HUES64 (cell line): ENCODE measurements around the gene STXBP1. TPM values are rescaled to one million over a fixed set of nuclear protein-coding genes. Genes with fewer than 3 reads are reported as not detected.

Source experiments
- H3K27ac ChIP-seq: 2 replicates; pipeline ENCODE4 v1.7.0; 2013; ENCODE audit warnings: low read depth, low read length, inconsistent platforms
- H3K27me3 ChIP-seq: 2 replicates; pipeline ENCODE4 v1.6.1; 2013; ENCODE audit warnings: mild to moderate bottlenecking, low read length; ENCODE audit not compliant: insufficient read depth
- H3K36me3 ChIP-seq: 2 replicates; pipeline ENCODE4 v1.6.1; 2013; ENCODE audit warnings: mild to moderate bottlenecking, low read length; ENCODE audit not compliant: insufficient read depth
- H3K4me1 ChIP-seq: 2 replicates; pipeline ENCODE4 v1.6.1; 2013; ENCODE audit warnings: mild to moderate bottlenecking, low read length, moderate library complexity; ENCODE audit not compliant: insufficient read depth
- H3K4me3 ChIP-seq: 2 replicates; pipeline ENCODE4 v1.5.1; 2013; ENCODE audit warnings: mild to moderate bottlenecking, low read length, moderate library complexity
- H3K9ac ChIP-seq: 2 replicates; pipeline ENCODE4 v1.6.1; 2013; ENCODE audit warnings: mild to moderate bottlenecking, low read depth, low read length
- H3K9me3 ChIP-seq: 2 replicates; pipeline ENCODE4 v1.6.1; 2013; ENCODE audit warnings: low read depth, low read length; ENCODE audit not compliant: insufficient read depth
- WGBS: fragments of 150-250, 120-280 bp; methylation state at CpG from one replicate; pipeline ENCODE4 v1.1.7; 2013; ENCODE audit warnings: missing lambda C conversion rate; 5-methylcytosine and 5-hydroxymethylcytosine counted together
- polyA plus RNA-seq, 2 experiments: library from polyadenylated mRNA; stranded (reverse); fragments of 50-300 nt; gene quantifications; one replicate each; pipeline ENCODE4 v1.2.3, GENCODE V29; 2013

STXBP1 gene
- polyA plus RNA-seq (2013, experiment 1 of 2): 20.6 TPM
- 29.7 TPM for polyA plus RNA-seq (2013, experiment 2 of 2)

DNA sequence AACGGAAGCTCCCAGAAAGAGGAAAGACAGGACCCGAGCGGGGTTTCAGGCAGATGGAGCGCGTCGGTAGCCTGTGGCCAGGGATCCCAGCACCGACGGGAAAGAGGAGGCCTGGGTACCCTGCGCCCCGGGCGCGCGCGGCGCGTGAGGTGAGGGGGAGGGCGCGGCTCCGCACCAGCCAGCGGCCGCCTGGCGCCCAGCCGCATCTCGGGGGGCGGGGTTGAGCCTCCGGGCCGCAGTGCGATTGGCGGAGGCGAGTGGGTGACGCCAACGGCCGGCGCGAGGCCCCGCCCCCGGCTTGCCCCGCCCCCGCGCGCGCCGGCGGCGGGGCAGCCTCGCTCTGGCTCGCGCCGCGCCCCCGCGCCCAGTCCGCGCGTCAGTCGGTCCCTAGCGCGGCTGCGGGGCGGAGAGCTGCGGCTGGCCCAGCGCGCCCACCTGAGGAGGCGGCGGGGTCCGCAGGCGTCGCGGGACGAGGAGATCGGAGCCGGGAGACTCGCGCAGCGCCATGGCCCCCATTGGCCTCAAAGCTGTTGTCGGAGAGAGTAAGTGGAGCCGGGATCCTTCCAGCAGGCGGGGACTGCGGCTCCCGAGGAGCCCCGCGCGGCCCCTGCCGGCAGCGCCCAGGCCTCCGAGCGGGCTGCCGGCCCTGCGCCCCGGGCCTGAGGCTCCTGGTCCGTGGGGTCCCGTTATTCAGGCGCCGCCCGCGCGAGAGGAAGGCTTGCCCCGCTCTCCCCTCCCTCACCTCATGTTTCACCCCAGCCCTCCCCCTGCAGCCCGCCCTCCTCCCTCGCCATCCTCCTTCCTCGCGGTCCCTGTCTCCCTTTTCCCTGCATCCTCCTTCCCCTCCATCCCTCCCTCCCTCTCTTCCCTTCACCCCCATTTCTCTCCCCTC is at the start of gene STXBP1:
Gene STXBP1, plus strand, starts transcription at position 379 of the 892 bp plus-strand sequence. Its CDS starts 127 bp downstream, at position 506.
- no peaks in the 10 kb centered on the region for H3K36me3 ChIP-seq
- H3K9ac ChIP-seq: peak within 1 kb of the TSS; percentile 68
- H3K9me3 ChIP-seq: no peaks in the 10 kb centered on the region
- H3K27me3 ChIP-seq: peaks cover 45% of the 10 kb centered on the region
- peak within 1 kb of the TSS; percentile 92 for H3K4me3 ChIP-seq
- H3K27ac ChIP-seq: no peak within 1 kb of the TSS
- H3K4me1 ChIP-seq: peaks cover 20% of the 10 kb centered on the region
- WGBS: under 1% methylated on average over 102 of the region's 102 CpGs

DNA sequence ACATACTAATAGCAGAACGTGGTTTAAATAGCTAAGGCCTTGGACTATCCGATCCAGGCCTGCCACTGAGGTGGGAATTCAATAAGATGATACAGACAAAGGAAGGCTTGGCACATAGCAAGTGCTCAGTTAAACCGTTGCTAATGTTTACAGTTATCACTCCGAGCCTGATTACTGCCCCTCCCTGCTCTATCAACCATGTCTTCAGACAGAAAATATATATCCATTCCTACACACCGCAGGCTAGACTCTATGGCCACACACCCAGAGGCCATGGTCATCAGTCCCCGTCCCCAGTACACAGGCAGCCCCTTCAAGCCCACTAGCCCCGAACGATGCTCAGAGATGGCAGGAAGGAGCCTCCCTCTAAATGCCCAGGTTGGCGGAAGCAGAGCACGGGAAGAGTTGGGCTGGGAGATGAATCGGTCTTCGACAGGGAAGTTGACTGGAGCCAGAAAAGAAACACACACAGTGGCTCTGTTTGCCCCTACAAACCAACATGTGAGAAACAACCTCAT is 49.7 kb upstream of the STXBP1 start:
- Histone ChIP-seq H3K9ac (no peak overlapping the region), H3K27me3 (no peaks in the 10 kb centered on the region), H3K36me3 (peaks cover 12% of the 10 kb centered on the region; the same call in 1 of the 2 replicates), H3K4me3 (no peak overlapping the region), H3K9me3 (no peaks in the 10 kb centered on the region), H3K4me1 (peaks cover 45% of the 10 kb centered on the region), H3K27ac (0 out of 2 replicates have a peak overlapping the region, but pooled peaks have one; percentile 8)
- WGBS: 81% methylated on average over 12 of the region's 12 CpGs

DNA sequence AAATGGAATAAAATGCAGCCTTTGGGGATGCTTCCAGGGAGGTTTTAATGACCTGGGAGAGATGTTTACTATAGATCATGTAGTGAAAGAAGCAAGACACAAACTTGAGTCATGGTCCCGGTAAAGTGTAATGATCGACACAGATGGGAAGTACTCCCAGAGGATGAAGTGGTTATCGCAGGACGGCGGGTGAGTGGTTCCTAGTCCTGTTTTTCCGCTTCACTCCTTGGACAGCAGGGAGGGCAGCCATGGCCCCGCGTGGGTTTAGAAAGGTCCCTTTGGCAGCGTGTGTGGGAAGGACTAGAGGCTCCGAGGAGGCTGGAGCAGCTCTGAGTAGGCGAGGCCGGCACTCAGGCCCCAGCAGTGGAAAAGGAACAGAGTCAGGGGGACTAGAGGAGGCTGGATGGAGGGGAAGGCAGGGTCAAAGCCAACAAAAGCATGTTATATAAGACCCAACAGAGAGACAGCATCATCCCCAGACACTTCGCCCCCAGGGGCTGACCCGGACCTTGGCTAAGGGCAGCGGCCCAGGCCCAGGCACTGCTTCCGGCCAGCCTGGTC is 49.2 kb upstream of the STXBP1 start:
- no peak overlapping the region for H3K27ac ChIP-seq

DNA sequence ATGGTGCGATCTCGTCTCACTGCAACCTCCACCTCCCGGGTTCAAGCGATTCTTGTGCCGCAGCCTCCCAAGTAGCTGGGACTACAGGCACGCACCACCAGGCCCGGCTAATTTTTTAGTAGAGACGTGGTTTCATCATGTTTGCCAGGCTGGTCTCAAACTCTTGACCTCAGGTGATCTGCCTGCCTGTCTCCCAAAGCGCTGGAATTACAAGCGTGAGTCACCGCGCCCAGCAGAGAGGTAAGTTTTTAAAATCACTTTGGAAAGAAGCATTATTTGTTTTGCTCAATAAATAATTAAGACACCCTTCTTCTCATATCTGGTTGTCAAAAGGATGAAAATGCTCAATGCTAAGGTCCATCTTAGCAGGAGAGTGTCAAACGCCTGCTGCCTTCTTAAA is 48.5 kb upstream of the STXBP1 start:
- no peaks in the 10 kb centered on the region for H3K27me3 ChIP-seq
- WGBS: 96% methylated on average over 13 of the region's 13 CpGs
- no peak overlapping the region for H3K9ac ChIP-seq
- H3K4me3 ChIP-seq: no peak overlapping the region
- no peak overlapping the region for H3K27ac ChIP-seq
- H3K4me1 ChIP-seq: peaks cover 37% of the 10 kb centered on the region
- H3K36me3 ChIP-seq: peaks cover 12% of the 10 kb centered on the region; the same call in 1 of the 2 replicates
- no peaks in the 10 kb centered on the region for H3K9me3 ChIP-seq

More for the DNA sequence above, 49.2 kb upstream of the STXBP1 start:
- no peak overlapping the region for H3K9ac ChIP-seq
- H3K9me3 ChIP-seq: no peaks in the 10 kb centered on the region
- 84% methylated on average over 16 of the region's 16 CpGs for WGBS
- peaks cover 12% of the 10 kb centered on the region; the same call in 1 of the 2 replicates for H3K36me3 ChIP-seq
- H3K4me3 ChIP-seq: no peak overlapping the region
- no peaks in the 10 kb centered on the region for H3K27me3 ChIP-seq
- H3K4me1 ChIP-seq: peaks cover 44% of the 10 kb centered on the region

DNA sequence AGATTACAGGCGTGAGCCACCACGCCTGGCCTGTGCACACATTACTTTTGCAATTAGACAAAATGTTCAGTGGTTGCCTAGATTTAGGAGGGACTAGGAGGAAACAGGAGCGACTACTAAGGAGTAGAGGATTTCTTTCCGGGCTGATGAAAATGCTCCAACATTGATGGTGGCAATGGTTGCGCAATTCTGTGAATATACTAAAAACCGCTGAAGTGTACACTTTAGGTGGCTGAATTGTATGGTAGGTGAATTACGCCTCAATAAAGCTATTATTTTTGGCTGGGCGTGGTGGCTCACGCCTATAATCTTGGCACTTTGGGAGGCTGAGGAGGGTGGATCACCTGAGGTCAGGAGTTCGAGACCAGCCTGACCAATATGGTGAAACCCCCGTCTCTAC is 46.8 kb upstream of the STXBP1 start:
- 93% methylated on average over 11 of the region's 11 CpGs for WGBS
- peaks cover 12% of the 10 kb centered on the region; the same call in 1 of the 2 replicates for H3K36me3 ChIP-seq
- H3K4me3 ChIP-seq: no peak overlapping the region
- H3K27me3 ChIP-seq: 0 out of 2 replicates have a peak, but pooled peaks cover 2% of the 10 kb centered on the region
- no peak overlapping the region for H3K9ac ChIP-seq
- no peak overlapping the region for H3K27ac ChIP-seq
- peaks cover 42% of the 10 kb centered on the region for H3K4me1 ChIP-seq
- no peaks in the 10 kb centered on the region for H3K9me3 ChIP-seq

DNA sequence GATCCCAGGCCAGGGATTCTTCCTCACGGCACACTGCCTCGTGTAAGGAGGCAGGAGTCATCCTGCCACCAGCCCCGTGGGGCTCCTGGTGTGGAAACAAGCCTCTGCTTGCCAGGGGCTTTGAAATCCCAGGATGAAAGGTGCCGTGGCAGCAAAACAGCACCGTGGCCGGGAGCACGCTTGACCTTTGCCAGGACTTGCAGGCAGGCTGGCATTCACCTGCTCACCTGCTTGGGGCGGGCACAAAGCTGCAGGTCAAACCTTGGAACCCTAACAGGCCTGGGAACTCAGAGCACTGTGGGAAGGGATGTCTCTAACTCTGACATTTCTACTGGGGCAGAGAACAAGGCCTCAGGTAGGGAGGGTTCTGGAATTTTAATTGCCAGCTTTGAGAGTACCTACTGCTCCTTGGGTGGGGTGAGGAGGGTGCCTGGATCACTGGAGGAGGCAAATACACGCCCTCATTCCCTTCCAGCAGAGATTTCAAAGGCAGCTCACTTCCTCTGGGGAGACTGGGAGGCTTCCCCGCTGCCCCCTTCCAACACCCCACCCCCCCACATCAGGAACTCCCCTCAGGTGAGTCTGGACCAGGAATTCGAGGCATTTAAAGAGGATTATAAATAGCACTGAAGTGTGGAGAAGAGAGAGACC is 45.6 kb upstream of the STXBP1 start:
- 74% methylated on average over 10 of the region's 11 CpGs for WGBS
- H3K4me3 ChIP-seq: peak overlapping the region; percentile 73; the same call in 1 of the 2 replicates
- no peak overlapping the region for H3K9ac ChIP-seq
- peaks cover 41% of the 10 kb centered on the region for H3K4me1 ChIP-seq
- H3K27me3 ChIP-seq: peaks cover 8% of the 10 kb centered on the region; the same call in 1 of the 2 replicates
- peaks cover 9% of the 10 kb centered on the region; the same call in 1 of the 2 replicates for H3K36me3 ChIP-seq
- H3K9me3 ChIP-seq: no peaks in the 10 kb centered on the region
- H3K27ac ChIP-seq: 0 out of 2 replicates have a peak overlapping the region, but pooled peaks have one; percentile 59

DNA sequence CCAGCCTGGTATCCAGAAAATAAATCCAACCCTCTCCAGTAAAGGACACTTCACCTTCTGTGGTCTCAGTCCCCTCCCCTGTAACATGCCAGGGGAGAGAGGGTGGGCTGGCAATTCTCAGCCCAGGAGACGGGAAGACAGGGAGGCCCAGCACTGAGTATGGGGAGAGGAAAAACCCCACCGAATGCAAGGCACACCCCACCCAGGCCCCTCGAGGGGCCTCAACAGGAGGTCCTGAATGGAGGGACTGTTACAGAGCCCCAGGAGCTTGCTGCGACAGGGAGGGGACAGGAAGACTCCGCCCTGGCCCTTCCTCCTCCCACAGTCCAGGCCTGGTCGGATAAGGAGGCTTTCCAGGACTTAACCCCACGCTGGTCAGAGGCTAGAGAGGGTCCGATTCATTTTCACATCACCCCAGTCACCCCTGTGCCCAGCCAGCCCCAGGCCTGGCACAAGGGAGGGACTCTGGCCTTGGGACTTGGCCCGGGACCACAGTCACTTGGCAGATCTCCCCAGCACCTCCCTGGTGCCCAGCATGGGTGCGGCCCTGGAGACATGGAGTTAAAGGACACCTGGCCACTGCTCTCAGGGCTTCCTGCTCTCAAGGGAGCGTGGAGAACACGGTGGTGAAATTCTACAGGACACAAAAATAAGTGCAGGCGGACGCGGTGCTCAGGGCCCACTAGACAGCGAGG is 44.9 kb upstream of the STXBP1 start:
- H3K4me3 ChIP-seq: peak overlapping the region; percentile 73
- H3K27ac ChIP-seq: peak overlapping the region; percentile 59; the same call in 1 of the 2 replicates
- H3K9ac ChIP-seq: peak overlapping the region; percentile 59
- no peaks in the 10 kb centered on the region for H3K9me3 ChIP-seq
- WGBS: 27% methylated on average over 16 of the region's 16 CpGs
- H3K27me3 ChIP-seq: peaks cover 8% of the 10 kb centered on the region; the same call in 1 of the 2 replicates
- peaks cover 34% of the 10 kb centered on the region for H3K4me1 ChIP-seq
- peaks cover 9% of the 10 kb centered on the region; the same call in 1 of the 2 replicates for H3K36me3 ChIP-seq

DNA sequence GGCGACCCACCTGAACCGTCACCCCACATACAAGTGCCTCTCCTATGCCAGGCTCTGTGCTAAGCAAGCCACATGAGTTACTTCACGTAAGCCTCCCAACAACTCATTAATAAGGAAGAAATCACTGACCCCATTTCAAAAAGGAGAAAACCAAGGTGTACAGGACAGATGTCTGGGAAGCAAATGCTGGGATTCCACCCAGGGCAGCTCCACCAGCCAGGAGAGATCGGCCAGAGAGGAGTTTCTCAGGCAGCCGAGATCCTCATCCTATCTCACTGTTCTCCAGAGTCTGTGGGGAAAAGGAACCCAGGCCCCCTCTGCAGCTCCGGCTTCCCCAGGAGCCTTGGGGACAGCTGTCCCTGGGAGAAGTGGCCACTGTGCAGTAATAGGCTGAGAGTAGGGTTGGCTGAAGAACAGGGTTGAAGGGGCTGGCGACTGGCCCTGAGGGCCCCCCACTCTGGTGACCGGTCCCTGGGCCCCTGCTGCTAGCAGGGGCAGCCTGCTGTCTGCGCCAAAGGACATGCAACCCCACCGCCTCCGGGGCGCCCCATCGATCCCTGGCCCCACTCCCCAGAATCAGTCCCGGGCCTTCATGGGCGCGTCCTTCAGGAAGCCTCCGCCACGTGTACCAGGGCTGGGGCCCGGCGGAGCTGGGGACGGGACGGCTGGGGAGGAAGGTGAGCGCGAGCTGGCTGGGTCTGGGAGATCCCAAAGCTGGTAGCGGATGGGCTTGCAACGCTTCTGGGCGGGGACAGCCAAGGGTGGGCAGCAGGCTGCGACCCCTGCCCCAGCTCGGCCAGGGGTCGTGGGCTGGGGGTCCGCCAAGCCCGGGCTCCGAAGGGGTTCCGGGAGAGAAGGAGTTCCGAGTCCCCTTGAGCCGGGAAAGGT is 44.1 kb upstream of the STXBP1 start:
- Histone ChIP-seq H3K4me3 (peak overlapping the region; percentile 73), H3K27me3 (peaks cover 8% of the 10 kb centered on the region; the same call in 1 of the 2 replicates), H3K4me1 (peaks cover 27% of the 10 kb centered on the region), H3K9ac (peak overlapping the region; percentile 59), H3K9me3 (no peaks in the 10 kb centered on the region), H3K27ac (no peak overlapping the region), H3K36me3 (peaks cover 9% of the 10 kb centered on the region; the same call in 1 of the 2 replicates)
- WGBS: 7% methylated on average over 36 of the region's 36 CpGs

GRCh38 chr9:127568618-127568970 is 43.5 kb upstream of the STXBP1 start:
- H3K36me3 ChIP-seq: peaks cover 9% of the 10 kb centered on the region; the same call in 1 of the 2 replicates
- peaks cover 8% of the 10 kb centered on the region; the same call in 1 of the 2 replicates for H3K27me3 ChIP-seq
- H3K9me3 ChIP-seq: no peaks in the 10 kb centered on the region
- peaks cover 26% of the 10 kb centered on the region for H3K4me1 ChIP-seq
- peak overlapping the region; percentile 59 for H3K9ac ChIP-seq
- WGBS: under 1% methylated on average over 50 of the region's 50 CpGs
- H3K4me3 ChIP-seq: peak overlapping the region; percentile 73
- no peak overlapping the region for H3K27ac ChIP-seq
